ENCODE results near the gene GLCCI1. TPM values are rescaled to one million over a fixed set of nuclear protein-coding genes. Genes with fewer than 3 reads are reported as not detected.
"Not testable (repeated sequence)": the region's sequence is repeated elsewhere in the genome, so short reads cannot be mapped to it uniquely, and the experiment has no call there.

GLCCI1 gene
- total RNA-seq, 1 donor from 2014 or later = 0.21 TPM

DNA sequence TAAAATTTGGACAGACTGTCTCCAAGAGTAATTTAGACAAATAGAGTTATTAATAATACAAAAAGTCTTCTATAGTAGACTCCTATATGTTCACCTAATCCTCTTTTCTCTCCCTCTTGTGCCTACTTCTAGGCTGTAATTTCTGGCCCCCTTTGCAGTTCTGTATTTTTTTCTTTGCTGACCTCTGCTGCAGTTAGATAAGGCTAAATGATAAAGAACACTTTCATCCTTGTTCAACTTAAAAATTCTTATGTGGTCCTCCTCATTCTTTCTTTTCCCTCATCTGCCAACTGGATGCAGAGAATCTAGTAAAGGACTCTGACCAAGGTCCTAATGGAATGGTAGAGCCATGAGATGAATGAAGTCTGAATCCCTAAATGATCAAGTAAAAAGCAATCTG is 20.1 kb downstream of the GLCCI1 start:
- intact Hi-C loops (cut with DNase I) = no loop called here

DNA sequence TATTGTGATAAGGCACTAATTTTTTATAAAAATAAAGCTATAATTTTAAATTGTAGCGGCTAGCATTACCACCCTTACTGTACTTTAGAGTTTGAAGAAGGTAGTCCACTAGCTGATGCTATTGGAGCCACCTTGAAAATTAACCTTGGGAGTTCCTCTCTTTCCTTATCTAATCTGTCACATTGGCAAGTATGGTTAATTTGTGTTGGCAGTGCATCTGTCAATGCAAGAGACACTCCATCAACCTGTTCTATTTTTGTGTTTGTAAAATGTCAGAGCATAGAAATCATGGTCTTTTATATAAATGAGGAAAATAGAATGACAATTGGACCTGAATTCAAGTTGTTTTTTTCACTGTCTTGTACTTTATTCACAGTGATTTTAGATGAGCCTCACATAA is 20.5 kb downstream of the GLCCI1 start:
- peaks cover 4 to 30% of the 10 kb centered on the region in 2 donors for H3K9me3 ChIP-seq
- no peak overlapping the region for H3K4me3 ChIP-seq
- no peaks in the 10 kb centered on the region for H3K27me3 ChIP-seq

More for the DNA sequence above, 20.1 kb downstream of the GLCCI1 start:
- Histone ChIP-seq H3K36me3 (no peaks in the 10 kb centered on the region), H3K9me3 (peaks cover 4 to 28% of the 10 kb centered on the region in 2 donors), H3K27me3 (no peaks in the 10 kb centered on the region), H3K4me1 (no peaks in the 10 kb centered on the region), H3K4me3 (no peak overlapping the region), H3K27ac (no peak overlapping the region)
- TF ChIP-seq, protein P1, sequence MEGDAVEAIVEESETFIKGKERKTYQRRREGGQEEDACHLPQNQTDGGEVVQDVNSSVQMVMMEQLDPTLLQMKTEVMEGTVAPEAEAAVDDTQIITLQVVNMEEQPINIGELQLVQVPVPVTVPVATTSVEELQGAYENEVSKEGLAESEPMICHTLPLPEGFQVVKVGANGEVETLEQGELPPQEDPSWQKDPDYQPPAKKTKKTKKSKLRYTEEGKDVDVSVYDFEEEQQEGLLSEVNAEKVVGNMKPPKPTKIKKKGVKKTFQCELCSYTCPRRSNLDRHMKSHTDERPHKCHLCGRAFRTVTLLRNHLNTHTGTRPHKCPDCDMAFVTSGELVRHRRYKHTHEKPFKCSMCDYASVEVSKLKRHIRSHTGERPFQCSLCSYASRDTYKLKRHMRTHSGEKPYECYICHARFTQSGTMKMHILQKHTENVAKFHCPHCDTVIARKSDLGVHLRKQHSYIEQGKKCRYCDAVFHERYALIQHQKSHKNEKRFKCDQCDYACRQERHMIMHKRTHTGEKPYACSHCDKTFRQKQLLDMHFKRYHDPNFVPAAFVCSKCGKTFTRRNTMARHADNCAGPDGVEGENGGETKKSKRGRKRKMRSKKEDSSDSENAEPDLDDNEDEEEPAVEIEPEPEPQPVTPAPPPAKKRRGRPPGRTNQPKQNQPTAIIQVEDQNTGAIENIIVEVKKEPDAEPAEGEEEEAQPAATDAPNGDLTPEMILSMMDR (IDR thresholded peaks at IDR 0.05) = no peak
- DNase-seq (ENCODE audit: low spot score in 2 of 2) = no peak

DNA sequence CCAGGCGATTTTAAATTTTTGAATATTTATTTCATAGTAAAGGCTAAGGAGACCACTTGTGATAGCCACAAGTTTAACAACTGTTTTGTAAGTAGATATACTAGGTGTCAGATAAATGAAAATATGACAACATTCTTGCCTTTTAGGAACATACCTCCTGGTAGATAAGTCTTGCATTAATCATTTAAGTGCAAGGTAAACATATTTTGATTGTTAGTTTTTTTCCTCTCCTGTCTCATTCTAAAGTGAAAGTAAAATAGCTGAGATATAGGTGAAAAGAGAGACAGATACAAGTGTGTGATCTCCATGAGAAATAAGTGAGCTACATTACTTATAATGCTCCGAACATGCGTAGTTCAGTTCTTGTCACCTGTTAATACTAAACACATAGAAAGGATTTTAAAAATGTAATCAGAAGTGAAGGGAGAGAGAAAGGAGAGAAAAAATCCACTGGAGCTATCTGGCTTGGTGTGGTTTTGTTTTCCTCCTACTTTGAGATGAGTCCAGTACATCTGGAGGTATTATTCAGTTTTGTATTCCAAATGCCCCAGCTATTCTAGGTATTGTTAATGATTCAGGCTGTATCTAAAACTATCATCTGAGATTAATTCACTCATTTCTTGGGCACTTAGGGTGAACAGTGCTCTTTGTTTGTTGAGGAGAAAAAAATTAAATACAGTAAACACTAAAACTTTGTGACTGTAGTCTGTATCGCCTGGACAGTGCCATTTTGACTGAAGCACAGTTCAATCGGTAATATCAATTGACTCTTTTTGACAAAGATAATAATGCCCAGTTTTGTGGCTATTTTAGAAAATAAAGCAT is 21.2 kb downstream of the GLCCI1 start:
- no peak overlapping the region for H3K27ac ChIP-seq
- no peak for DNase-seq (ENCODE audit: low spot score in 2 of 2)
- no peaks in the 10 kb centered on the region for H3K27me3 ChIP-seq
- TF ChIP-seq, protein P1 (IDR thresholded peaks at IDR 0.05) = no peak
- H3K4me3 ChIP-seq = peak overlapping the region in 1 of 2 donors; percentile 11
- H3K36me3 ChIP-seq = no peaks in the 10 kb centered on the region
- intact Hi-C loops (cut with DNase I) = no loop called here
- H3K9me3 ChIP-seq = peaks cover 4 to 30% of the 10 kb centered on the region in 2 donors
- H3K4me1 ChIP-seq = no peaks in the 10 kb centered on the region

More for the DNA sequence above, 20.5 kb downstream of the GLCCI1 start:
- Histone ChIP-seq H3K36me3 (no peaks in the 10 kb centered on the region), H3K4me1 (no peaks in the 10 kb centered on the region), H3K27ac (no peak overlapping the region)
- TF ChIP-seq, protein P1 (IDR thresholded peaks at IDR 0.05) = no peak
- intact Hi-C loops (cut with DNase I) = no loop called here
- no peak for DNase-seq (ENCODE audit: low spot score in 2 of 2)

DNA sequence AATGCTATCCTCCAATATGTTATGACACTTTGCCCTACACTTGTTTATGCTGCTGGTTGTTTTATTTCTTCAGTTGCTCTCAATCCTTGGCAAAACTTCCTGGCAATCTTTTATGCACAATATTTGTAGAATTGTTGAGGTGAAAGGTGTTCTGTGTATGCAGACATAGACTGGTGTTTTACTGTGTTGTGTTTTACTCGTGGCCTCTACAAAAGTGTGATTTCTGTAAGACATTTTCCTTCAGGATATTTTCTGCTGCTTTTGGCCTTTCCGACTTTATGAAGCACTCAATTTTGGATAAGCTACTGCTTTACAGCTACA is 21.8 kb downstream of the GLCCI1 start:
- Histone ChIP-seq H3K4me3 (no peak overlapping the region), H3K27me3 (no peaks in the 10 kb centered on the region), H3K4me1 (no peaks in the 10 kb centered on the region), H3K27ac (no peak overlapping the region), H3K9me3 (peaks cover 4 to 30% of the 10 kb centered on the region in 2 donors), H3K36me3 (no peaks in the 10 kb centered on the region)
- intact Hi-C loops (cut with DNase I) = no loop called here
- no peak for DNase-seq (ENCODE audit: low spot score in 2 of 2)
- TF ChIP-seq, protein P1 (IDR thresholded peaks at IDR 0.05) = no peak

DNA sequence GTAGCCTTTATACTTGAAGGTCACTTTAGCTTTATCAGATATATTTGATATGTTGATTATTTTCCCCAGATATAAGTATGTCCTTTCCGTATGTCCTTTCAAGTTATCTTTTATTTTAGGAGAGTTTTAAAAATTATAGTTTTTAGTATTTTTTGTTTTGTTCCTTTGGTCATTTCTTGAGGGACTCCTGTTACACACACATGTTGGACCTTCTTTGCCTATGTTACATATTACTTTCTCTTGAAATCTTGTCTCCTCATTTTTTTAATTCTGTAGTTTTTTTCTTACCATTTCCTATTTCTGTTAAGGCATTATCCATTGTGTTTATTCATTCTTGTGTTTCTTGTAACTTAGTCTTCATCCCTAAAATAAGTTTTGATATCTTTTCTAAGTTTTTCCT is 23.9 kb downstream of the GLCCI1 start:
- Histone ChIP-seq H3K4me3 (no peak overlapping the region), H3K27ac (no peak overlapping the region), H3K27me3 (no peaks in the 10 kb centered on the region), H3K9me3 (peaks cover 4 to 30% of the 10 kb centered on the region in 2 donors), H3K4me1 (no peaks in the 10 kb centered on the region), H3K36me3 (no peaks in the 10 kb centered on the region)
- TF ChIP-seq, protein P1 (IDR thresholded peaks at IDR 0.05) = no peak
- intact Hi-C loops (cut with DNase I) = no loop called here
- no peak for DNase-seq (ENCODE audit: low spot score in 2 of 2)

DNA sequence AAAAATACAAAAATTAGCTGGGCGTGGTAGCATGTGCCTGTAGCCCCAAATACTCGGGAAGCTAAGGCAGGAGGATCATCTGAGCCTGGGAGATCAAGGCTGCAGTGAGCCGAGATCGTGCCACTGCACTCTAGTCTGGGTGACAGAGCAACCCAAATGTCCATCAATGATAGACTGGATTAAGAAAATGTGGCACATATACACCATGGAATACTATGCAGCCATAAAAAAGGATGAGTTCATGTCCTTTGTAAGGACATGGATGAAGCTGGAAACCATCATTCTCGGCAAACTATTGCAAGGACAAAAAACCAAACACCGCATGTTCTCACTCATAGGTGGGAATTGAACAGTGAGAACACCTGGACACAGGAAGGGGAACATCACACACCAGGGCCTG is 26.8 kb downstream of the GLCCI1 start:
- peaks cover 4 to 33% of the 10 kb centered on the region in 2 donors for H3K9me3 ChIP-seq
- H3K36me3 ChIP-seq; H3K27me3 ChIP-seq; H3K4me3 ChIP-seq; H3K27ac ChIP-seq; H3K4me1 ChIP-seq; DNase-seq (ENCODE audit: low spot score in 2 of 2); intact Hi-C loops (cut with DNase I): not testable (repeated sequence)

Data from ascending aorta (tissue), 2 donors.